HG03097 (cell line): Measurements from ENCODE around the gene ZNF511.
"Not testable (repeated sequence)": the region's sequence is repeated elsewhere in the genome, so short reads cannot be mapped to it uniquely, and the experiment has no call there.

Source experiments
- ATAC-seq: cut with Tn5 transposase; IDR thresholded peaks from one replicate; pipeline ENCODE4 v1.9.1; 2021; ENCODE audit not compliant: unreplicated experiment, low FRiP score

Gene ZNF511

GRCh38 chr10:133313192-133313591 lies 4.5 kb downstream of the ZNF511 start:
- ATAC-seq = no peak

DNA sequence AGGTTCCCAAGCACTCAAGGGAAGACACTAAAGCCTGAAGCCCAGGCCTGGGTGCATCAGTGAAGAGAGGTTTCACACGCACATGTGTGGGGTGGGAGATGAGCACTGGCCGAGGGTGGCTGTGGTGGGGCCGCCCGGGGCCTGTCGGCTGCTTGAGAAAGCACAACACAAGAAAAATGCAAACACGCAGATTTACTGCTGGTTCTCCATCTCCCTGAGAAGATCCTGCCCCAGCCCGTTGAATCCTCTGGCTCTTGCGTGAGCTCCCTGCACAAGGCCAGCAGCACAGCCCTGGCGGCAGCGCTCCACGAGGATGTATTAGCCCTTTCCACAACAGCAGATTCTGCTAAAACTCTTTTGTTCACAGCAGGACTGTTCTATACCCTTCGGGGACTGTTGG lies 6.2 kb downstream of the ZNF511 start:
- no peak for ATAC-seq

DNA sequence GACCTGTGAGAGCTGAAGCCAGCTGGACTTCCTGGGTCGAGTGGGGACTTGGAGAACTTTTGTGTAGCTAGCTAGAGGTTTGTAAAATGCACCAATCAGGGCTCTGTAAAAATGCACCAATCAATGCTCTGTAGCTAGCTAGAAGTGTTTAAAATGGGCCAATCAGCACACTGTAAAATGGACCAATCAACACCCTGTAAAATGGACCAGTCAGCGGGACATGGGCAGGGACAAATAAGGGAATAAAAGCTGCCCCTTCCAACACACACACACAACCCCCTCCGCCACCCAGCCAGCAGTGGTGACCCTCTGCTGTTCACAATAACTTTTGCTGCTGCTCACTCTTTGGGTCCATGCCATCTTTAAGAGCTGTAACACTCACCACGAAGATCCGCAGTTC lies 7.1 kb downstream of the ZNF511 start:
- ATAC-seq = no peak

DNA sequence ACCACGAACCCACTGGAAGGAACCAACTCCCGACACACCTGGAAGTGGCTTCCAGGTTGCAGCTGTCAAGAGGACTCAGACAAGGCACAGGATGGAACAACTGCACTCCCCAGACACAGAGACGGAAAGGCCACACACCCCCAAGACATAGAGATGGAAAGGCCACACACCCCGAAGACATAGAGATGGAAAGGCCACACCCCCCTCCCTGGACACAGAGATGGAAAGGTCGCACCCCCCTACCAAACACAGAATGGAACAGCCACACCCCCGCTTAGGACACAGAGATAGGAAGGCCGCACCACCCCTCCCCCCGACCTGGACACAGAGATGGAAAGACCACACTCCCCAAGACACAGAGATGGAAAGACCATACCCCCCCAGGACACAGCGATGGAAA lies 7.6 kb downstream of the ZNF511 start:
- ATAC-seq = no peak

DNA sequence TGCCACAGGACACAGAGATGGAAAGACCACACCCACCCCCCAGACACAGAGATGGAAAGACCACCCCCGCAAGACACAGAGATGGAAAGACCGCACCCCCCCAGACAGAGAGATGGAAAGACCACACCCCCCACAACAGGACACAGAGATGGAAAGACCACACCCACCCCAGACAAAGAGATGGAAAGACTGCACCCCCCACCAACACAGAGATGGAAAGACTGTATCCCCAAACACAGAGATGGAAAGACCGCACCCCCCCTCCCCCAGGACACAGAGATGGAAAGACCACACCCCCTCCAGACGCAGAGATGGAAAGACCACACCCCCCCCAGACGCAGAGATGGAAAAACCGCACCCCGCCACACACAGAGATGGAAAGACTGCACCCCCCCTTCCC lies 8.0 kb downstream of the ZNF511 start:
- no peak for ATAC-seq

DNA sequence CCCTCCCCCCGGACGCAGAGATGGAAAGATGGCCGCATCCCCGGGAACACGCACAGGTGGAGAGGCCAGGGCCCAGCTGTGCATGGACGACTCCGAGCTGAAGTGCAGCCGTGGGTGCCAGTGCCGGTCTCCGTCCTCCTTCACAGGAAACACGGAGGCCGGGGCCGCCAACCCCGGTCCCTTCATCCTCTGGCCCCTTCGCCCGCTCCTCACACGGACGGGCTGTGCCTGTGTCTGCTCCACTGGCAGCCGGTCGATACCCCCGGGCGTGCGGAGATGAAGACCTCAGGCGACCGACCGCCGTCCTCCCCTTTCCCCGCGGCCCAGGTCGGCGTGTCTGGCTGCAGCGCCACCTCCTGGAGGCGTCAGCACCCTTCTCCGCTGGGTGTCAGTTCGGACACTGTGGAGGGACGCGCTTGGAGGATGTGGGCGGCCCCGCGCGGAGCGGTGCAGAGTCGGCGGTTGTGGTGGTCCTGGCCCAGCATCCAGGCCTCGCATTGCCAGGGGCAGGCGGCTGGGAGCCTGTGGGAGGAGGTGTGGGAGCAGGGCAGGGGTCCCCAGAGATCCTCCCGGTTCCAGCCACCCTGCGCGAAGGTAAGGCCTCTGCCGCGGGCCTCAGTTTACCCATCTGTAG lies 9.9 kb downstream of the ZNF511 start:
- peak; percentile 79 for ATAC-seq

- not testable (repeated sequence) for ATAC-seq
Measured at GRCh38 chr10:133320852-133321422, 12.2 kb downstream of the ZNF511 start.

DNA sequence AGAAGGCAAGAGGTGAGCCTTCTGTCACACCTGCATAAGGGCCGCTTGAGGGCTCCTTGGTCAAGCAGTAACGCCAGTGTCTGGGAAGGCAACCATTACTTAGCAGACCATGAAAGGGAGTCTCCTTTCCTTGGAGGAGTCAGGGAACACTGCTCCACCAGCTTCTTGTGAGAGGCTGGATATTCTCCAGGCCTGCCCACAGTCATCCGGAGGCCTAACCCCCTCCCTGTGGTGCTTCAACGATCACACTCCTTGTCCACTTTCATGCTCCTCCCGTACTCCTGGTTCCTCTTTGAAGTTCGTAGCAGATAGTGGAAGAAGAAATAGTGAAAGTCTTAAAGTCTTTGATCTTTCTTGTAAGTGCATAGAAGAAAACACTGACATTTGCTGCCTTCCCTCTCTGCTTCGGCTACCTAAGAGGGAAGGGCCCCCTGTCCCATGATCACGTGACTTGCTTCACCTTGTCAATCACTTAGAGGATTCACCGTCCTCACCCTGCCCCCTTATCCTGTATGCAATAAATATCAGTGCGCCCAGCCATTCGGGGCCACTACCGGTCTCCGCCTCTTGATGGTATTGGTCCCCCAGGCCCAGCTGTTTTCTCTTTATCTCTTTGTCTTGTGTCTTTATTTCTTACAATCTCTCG lies 13.5 kb downstream of the ZNF511 start:
- not testable (repeated sequence) for ATAC-seq

DNA sequence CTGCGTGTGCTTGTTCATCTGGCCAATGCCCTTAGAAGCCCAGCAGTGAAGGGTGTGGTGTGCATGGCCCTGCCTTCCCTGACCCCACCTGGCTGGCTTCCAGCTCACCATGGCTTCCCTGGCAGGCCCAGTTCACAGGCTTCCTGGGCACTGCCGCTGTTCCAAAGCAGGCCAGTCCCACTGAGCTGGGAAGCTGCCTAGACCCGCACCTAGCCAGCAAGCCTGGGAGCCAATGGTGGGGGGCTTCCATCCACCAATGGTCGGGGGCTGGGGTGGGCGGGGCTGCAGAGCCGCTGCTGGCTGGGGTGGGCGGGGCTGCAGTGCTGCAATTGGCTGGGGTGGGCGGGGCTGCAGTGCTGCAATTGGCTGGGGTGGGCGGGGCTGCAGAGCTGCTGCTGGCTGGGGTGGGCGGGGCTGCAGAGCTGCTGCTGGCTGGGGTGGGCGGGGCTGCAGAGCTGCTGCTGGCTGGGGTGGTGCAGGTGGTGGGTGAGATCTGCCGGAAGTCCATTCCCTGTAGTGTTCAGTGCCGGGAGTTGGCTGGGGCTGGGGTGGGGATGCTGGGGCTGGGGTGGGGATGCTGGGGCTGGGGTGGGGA lies 15.6 kb downstream of the ZNF511 start:
- no peak for ATAC-seq

DNA sequence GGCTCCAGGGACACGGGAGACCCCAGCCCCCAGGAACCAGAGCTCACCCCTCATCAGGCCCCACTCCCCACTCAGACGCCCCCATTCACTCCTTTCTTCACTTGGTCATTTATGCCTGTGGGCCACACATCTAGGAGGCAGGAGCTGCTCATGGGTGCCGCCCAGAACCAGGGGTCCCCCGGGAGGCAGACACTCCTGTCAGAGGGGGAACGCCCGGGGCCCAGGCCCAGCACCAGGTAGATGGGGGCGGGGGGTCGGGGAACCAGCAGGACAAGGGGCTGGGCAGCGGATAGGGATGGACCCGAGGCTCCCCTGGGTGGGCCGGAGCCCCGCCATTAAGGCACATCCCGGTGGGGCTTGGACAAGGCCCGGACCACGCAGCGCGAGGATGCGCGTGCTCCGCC lies 16.1 kb downstream of the ZNF511 start:
- no peak for ATAC-seq

- no peak for ATAC-seq
Measured at GRCh38 chr10:133325440-133326222, 16.9 kb downstream of the ZNF511 start.

DNA sequence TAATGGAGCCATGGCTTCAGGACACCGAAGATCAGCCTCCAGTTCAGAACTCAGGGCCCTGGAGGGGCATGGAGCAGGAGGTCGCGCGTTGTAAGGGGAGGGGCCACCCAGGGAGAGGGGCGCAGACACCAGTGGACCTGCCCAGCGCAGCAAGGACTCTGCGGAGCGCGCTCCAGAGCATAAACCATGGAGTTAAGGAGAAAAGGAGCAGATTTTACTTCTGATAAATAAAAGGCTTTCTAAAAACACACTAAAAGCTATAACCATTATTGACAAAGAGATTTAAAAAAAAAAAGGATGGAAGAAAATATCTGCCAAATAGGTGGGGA lies 17.5 kb downstream of the ZNF511 start:
- ATAC-seq = no peak

DNA sequence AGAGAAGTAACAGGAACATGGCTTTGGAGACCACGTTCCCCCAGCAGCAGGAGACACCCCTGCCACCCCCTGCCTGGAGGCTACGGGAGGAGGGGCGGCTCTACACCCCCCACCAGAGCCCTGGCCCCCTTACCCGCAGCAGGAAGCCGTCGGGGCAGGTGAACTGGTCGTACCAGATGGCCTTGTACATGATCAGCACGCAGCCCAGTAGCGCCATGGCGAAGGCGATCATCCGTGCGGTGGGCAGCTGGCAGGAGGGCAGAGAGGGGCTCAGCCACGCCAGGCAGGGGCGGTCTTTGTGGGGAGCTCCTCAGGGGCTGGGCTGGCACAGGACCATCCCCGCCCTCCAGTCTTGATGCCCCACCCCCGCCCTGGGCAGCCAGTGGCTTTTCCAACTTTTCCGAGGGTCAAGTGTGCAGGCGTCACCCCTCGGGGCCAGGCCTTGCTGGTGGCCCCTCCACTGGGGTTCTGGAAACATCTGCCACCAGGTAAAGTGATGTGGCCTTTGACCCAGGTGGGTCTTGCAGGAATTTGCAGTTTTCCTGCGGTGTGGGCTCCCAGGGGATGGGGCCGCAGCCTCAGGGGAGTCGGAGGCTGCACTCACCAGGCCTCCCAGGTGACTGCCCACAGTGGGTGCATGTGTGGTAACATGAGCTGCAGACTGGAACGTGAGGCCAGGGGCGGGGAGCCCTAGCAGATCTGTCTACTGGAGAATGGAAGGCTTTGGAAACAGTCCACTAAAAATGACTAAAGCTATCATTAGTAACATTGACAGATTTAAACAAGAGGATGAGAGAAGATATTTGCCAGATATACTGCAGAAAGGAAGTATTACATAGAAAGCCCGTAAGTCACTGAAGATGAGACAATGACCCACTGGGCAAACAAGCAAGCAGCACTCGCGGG lies 18.3 kb downstream of the ZNF511 start:
- ATAC-seq = no peak

DNA sequence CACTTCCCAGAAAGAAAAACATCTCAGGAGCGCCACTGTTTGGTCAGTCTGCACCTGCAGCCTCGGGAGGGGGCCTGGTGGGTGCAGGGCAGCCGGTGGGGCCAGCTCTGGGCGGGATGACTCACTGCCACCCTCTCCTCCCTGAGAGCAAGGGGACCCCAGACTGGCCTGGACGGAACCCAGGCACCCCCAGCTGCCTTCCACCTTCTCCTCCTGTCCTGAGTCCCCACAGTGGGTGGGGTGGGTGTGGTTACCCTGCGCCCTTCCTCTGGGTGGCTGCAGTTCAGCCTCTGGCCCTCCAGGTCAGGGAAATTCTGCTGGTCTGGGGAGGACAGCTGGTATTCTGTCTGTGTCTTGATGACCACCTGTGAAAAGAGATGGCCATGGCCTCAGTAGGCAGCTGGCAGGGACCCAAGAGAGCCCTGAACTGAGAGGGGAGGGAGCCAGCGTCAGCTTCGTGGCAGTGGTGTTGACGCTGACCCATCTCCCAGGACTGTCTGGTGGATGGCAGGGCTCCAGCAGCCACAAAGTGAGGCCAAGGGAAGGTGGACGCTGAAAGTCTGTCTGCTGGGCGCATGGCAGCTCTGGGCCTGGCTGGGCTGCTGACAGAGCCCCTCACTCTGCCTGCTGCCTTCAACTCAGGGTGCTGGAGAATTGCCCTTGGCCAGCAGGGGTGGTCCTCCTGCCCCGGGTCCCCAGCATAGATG lies 19.1 kb downstream of the ZNF511 start:
- no peak for ATAC-seq

GRCh38 chr10:133328358-133329343 lies 19.9 kb downstream of the ZNF511 start:
- ATAC-seq = no peak

- ATAC-seq = peak; percentile 82
Measured at GRCh38 chr10:133329491-133330202, 20.9 kb downstream of the ZNF511 start.

- ATAC-seq = no peak
Measured at GRCh38 chr10:133332936-133333699, 24.4 kb downstream of the ZNF511 start.
